H9 (cell line): ENCODE measurements around the gene MEIS3. TPM values are rescaled to one million over a fixed set of nuclear protein-coding genes. Genes with fewer than 3 reads are reported as not detected.

Experiments
- DNase-seq: peaks from one replicate; pipeline ENCODE4 v3.0.0-alpha.2; 2017
- H2AFZ ChIP-seq: one replicate; pipeline ENCODE4 v1.6.1; 2013; ENCODE audit warnings: mild to moderate bottlenecking, low read length, control low read depth, moderate library complexity
- H2AK5ac ChIP-seq: 2 replicates; pipeline ENCODE4 v1.6.1; 2013; ENCODE audit warnings: low read length, control low read depth, mixed read lengths; ENCODE audit not compliant: insufficient read length
- H2BK120ac ChIP-seq: one replicate; pipeline ENCODE4 v1.6.1; 2013; ENCODE audit warnings: low read depth, mild to moderate bottlenecking, low read length, control low read depth, inconsistent platforms; ENCODE audit not compliant: poor library complexity, severe bottlenecking
- H2BK12ac ChIP-seq: 2 replicates; pipeline ENCODE4 v1.6.1; 2013; ENCODE audit warnings: low read length, control low read depth, mixed read lengths, low read depth; ENCODE audit not compliant: insufficient read length
- H2BK15ac ChIP-seq: 2 replicates; pipeline ENCODE4 v1.6.1; 2013; ENCODE audit warnings: low read depth, low read length, control low read depth
- H2BK20ac ChIP-seq: one replicate; pipeline ENCODE4 v1.6.1; 2013; ENCODE audit warnings: low read depth, mild to moderate bottlenecking, low read length, control low read depth, inconsistent platforms; ENCODE audit not compliant: poor library complexity, severe bottlenecking
- H2BK5ac ChIP-seq: 2 replicates; pipeline ENCODE4 v1.6.1; 2013; ENCODE audit warnings: low read length, control low read depth, mixed read lengths; ENCODE audit not compliant: insufficient read length
- H3K14ac ChIP-seq: 2 replicates; pipeline ENCODE4 v1.6.1; 2013; ENCODE audit warnings: low read length, control low read depth; ENCODE audit not compliant: insufficient read depth
- H3K18ac ChIP-seq: 2 replicates; pipeline ENCODE4 v1.6.1; 2013; ENCODE audit warnings: low read depth, mild to moderate bottlenecking, mixed read lengths, low read length, control low read depth; ENCODE audit not compliant: insufficient read length
- H3K23ac ChIP-seq: 2 replicates; pipeline ENCODE4 v1.6.1; 2013; ENCODE audit warnings: low read length, control low read depth, mixed read lengths, low read depth; ENCODE audit not compliant: insufficient read length
- H3K23me2 ChIP-seq: 2 replicates; pipeline ENCODE4 v1.6.1; 2013; ENCODE audit warnings: low read depth, mild to moderate bottlenecking, mixed read lengths, low read length, control low read depth; ENCODE audit not compliant: insufficient read length, poor library complexity, severe bottlenecking
- H3K27ac ChIP-seq: 2 replicates; pipeline ENCODE4 v1.5.1; 2013; ENCODE audit warnings: low read length, control low read depth, mixed read lengths, low read depth; ENCODE audit not compliant: insufficient read length
- H3K27me3 ChIP-seq: 2 replicates; pipeline ENCODE4 v1.6.1; 2013; ENCODE audit warnings: low read length, control low read depth, inconsistent platforms; ENCODE audit not compliant: insufficient read depth
- H3K4ac ChIP-seq: 2 replicates; pipeline ENCODE4 v1.6.1; 2013; ENCODE audit warnings: low read depth, mild to moderate bottlenecking, control low read depth, inconsistent platforms, low read length, moderate library complexity
- H3K4me1 ChIP-seq: 2 replicates; pipeline ENCODE4 v1.6.1; 2013; ENCODE audit warnings: low read length, control low read depth, inconsistent platforms; ENCODE audit not compliant: insufficient read depth
- H3K4me2 ChIP-seq: 2 replicates; pipeline ENCODE4 v1.6.1; 2013; ENCODE audit warnings: low read length, control low read depth, mixed read lengths; ENCODE audit not compliant: insufficient read length, insufficient read depth
- H3K56ac ChIP-seq: 2 replicates; pipeline ENCODE4 v1.6.1; 2013; ENCODE audit warnings: low read depth, mild to moderate bottlenecking, mixed read lengths, low read length, control low read depth; ENCODE audit not compliant: insufficient read length
- H3K79me1 ChIP-seq: 2 replicates; pipeline ENCODE4 v1.6.1; 2013; ENCODE audit warnings: low read depth, mild to moderate bottlenecking, moderate library complexity, low read length, control low read depth, inconsistent platforms; ENCODE audit not compliant: insufficient read depth, poor library complexity, severe bottlenecking
- H3K79me2 ChIP-seq: 2 replicates; pipeline ENCODE4 v1.6.1; 2013; ENCODE audit warnings: low read length, control low read depth, inconsistent platforms; ENCODE audit not compliant: insufficient read depth
- H3K9ac ChIP-seq: 2 replicates; pipeline ENCODE4 v1.6.1; 2013; ENCODE audit warnings: low read length, control low read depth, mixed read lengths; ENCODE audit not compliant: insufficient read length; ENCODE audit errors: extremely low read depth
- H3K9me3 ChIP-seq: one replicate; pipeline ENCODE4 v1.6.1; 2013; ENCODE audit warnings: low read depth, low read length, inconsistent platforms; ENCODE audit not compliant: control insufficient read depth
- H3T11ph ChIP-seq: one replicate; pipeline ENCODE4 v1.6.1; 2013; ENCODE audit warnings: mild to moderate bottlenecking, low read length, control low read depth, inconsistent platforms
- H4K20me1 ChIP-seq: one replicate; pipeline ENCODE4 v1.6.1; 2013; ENCODE audit not compliant: control insufficient read depth, insufficient read length, insufficient read depth
- H4K5ac ChIP-seq: 2 replicates; pipeline ENCODE4 v1.6.1; 2013; ENCODE audit warnings: low read depth, mild to moderate bottlenecking, mixed read lengths, low read length, control low read depth; ENCODE audit not compliant: insufficient read length
- H4K8ac ChIP-seq: replicated peaks from 2 replicates; pipeline ENCODE4 v1.6.1; 2013; ENCODE audit warnings: low read length, control low read depth, mixed read lengths, low read depth; ENCODE audit not compliant: insufficient read length
- H4K91ac ChIP-seq: 2 replicates; pipeline ENCODE4 v1.6.1; 2013; ENCODE audit warnings: low read depth, mild to moderate bottlenecking, moderate library complexity, mixed read lengths, low read length, control low read depth; ENCODE audit not compliant: insufficient read length
- H3K27ac Mint-ChIP-seq, 3 experiments: 2 replicates in 2 of 3; 3 replicates in 1 of 3; pipeline ENCODE4 v1.8.0; 2020 to 2021; ENCODE audit warnings: mixed read lengths in 3 of 3, mild to moderate bottlenecking in 1 of 3, moderate library complexity in 1 of 3
- H3K27me3 Mint-ChIP-seq: 2 replicates; pipeline ENCODE4 v1.8.0; 2021; ENCODE audit warnings: low read depth, mild to moderate bottlenecking, moderate library complexity, mixed read lengths
- H3K36me3 Mint-ChIP-seq, 3 experiments: 2 replicates in 2 of 3; 3 replicates in 1 of 3; pipeline ENCODE4 v1.8.0; 2020 to 2021; ENCODE audit warnings: low read depth in 3 of 3, mixed read lengths in 3 of 3; ENCODE audit not compliant: insufficient read depth in 1 of 3
- H3K4me1 Mint-ChIP-seq, 2 experiments: 2 replicates each; pipeline ENCODE4 v1.8.0; 2020; ENCODE audit warnings: mixed read lengths in 2 of 2
- H3K4me3 Mint-ChIP-seq, 2 experiments: 2 replicates in 1 of 2; 3 replicates in 1 of 2; pipeline ENCODE4 v1.8.0; 2020 to 2021; ENCODE audit warnings: mild to moderate bottlenecking in 2 of 2, mixed read lengths in 2 of 2, moderate library complexity in 1 of 2
- H3K9me3 Mint-ChIP-seq, 2 experiments: 2 replicates in 1 of 2; 3 replicates in 1 of 2; pipeline ENCODE4 v1.8.0; 2020; ENCODE audit warnings: mild to moderate bottlenecking in 2 of 2, mixed read lengths in 2 of 2, moderate library complexity in 1 of 2
- CTCF ChIP-seq: fragments of 200-600 bp; sonication (generic); conservative IDR thresholded peaks from 3 replicates; pipeline ENCODE4 v1.8.0; 2021; ENCODE audit warnings: antibody characterized with exemption, mild to moderate bottlenecking
- WGBS: extraction: QIAGEN DNeasy Blood & Tissue Kit; methylation state at CpG from one replicate; pipeline ENCODE4 v1.1.7; 2013; ENCODE audit warnings: missing lambda C conversion rate, low lambda C conversion rate, mixed read lengths; ENCODE audit not compliant: insufficient read length; ENCODE audit errors: extremely low coverage; 5-methylcytosine and 5-hydroxymethylcytosine counted together
- total RNA-seq: library from RNA; stranded (reverse); gene quantifications from 2 replicates; pipeline ENCODE4 v1.2.1, GENCODE V29; 2021

Gene MEIS3
- total RNA-seq, 1 experiment from 2014 or later = 44.0 TPM

GRCh38 chr19:47467914-47468313 is 48.6 kb upstream of the MEIS3 start:
- no CpG with 5 or more reads among the region's 9 CpGs for WGBS
- Histone ChIP-seq H3K14ac (no peak overlapping the region), H3K4ac (no peak overlapping the region), H3K23me2 (peaks cover 13% of the 10 kb centered on the region), H4K8ac (no peak overlapping the region), H3K79me1 (no peaks in the 10 kb centered on the region), H3K4me1 (peaks cover 7% of the 10 kb centered on the region; the same call in 1 of the 2 replicates), H3K4me2 (no peak overlapping the region), H2BK5ac (no peak overlapping the region), H3K18ac (no peak overlapping the region), H3T11ph (no peak overlapping the region), H4K20me1 (no peaks in the 10 kb centered on the region), H2BK15ac (no peak overlapping the region), H2AK5ac (no peak overlapping the region), H4K5ac (no peak overlapping the region), H3K9me3 (no peaks in the 10 kb centered on the region), H2AFZ (no peak overlapping the region), H3K23ac (no peak overlapping the region), H2BK20ac (no peak overlapping the region), H3K9ac (no peak overlapping the region), H2BK12ac (no peak overlapping the region), H4K91ac (no peak overlapping the region), H3K79me2 (no peaks in the 10 kb centered on the region; the same call in 1 of the 2 replicates), H3K27ac (no peak overlapping the region), H3K27me3 (no peaks in the 10 kb centered on the region), H3K56ac (no peak overlapping the region), H2BK120ac (no peak overlapping the region)
- TF ChIP-seq CTCF = no peak
- DNase-seq = no peak
- H3K27ac Mint-ChIP-seq = peak overlapping the region in 2 of 3 experiments; percentile 58 to 88; a peak in 4 of 7 replicates
- H3K4me1 Mint-ChIP-seq = peaks cover 27 to 48% of the 10 kb centered on the region in 2 experiments
- H3K9me3 Mint-ChIP-seq = no peaks in the 10 kb centered on the region; a peak in 1 of 5 replicates
- H3K36me3 Mint-ChIP-seq = peaks cover 0 to 1% (median 0%) of the 10 kb centered on the region in 3 experiments; a peak in 2 of 7 replicates
- peak overlapping the region in 1 of 2 experiments; percentile 63; a peak in 2 of 5 replicates for H3K4me3 Mint-ChIP-seq
- peaks cover 25% of the 10 kb centered on the region for H3K27me3 Mint-ChIP-seq
